GM19043 (cell line): ENCODE results near the gene HACD3.

Experiments
- ATAC-seq: cut with Tn5 transposase; IDR thresholded peaks from one replicate; pipeline ENCODE4 v1.9.1; 2021; ENCODE audit warnings: low read depth; ENCODE audit not compliant: unreplicated experiment

HACD3 gene

GRCh38 chr15:65530318-65531111 is at the start of gene HACD3:
HACD3 (plus strand) TSS chr15:65530463; CDS start chr15:65530632, 169 bp downstream.
- ATAC-seq: peak; percentile 82

GRCh38 chr15:65484876-65485275 is 45.4 kb upstream of the HACD3 start:
- ATAC-seq: no peak

- no peak for ATAC-seq
These were observed 36.2 kb upstream of the HACD3 start for GRCh38 chr15:65494076-65494475.

- ATAC-seq: no peak
These were observed 20.9 kb upstream of the HACD3 start for GRCh38 chr15:65509321-65509720.

GRCh38 chr15:65512189-65512588 is 18.1 kb upstream of the HACD3 start:
- ATAC-seq: no peak

- no peak for ATAC-seq
These were observed 17.4 kb upstream of the HACD3 start for GRCh38 chr15:65512807-65513416.

- peak; percentile 83 for ATAC-seq
These were observed 13.0 kb upstream of the HACD3 start, which contains the start of gene DPP8 for GRCh38 chr15:65516997-65517865. DPP8 (minus strand) TSS chr15:65517689; CDS start chr15:65512553, 5,136 bp downstream.

- no peak for ATAC-seq
These were observed 12.4 kb upstream of the HACD3 start for GRCh38 chr15:65517866-65518207.

GRCh38 chr15:65518633-65519285 is 11.5 kb upstream of the HACD3 start:
- ATAC-seq: no peak

- ATAC-seq: no peak
These were observed 8.9 kb upstream of the HACD3 start for GRCh38 chr15:65521350-65521749.

GRCh38 chr15:65524226-65524625 is 6.0 kb upstream of the HACD3 start:
- ATAC-seq: no peak

GRCh38 chr15:65525622-65526021 is 4.6 kb upstream of the HACD3 start:
- no peak for ATAC-seq

- no peak for ATAC-seq
These were observed 1.7 kb upstream of the HACD3 start for GRCh38 chr15:65528461-65529060.

GRCh38 chr15:65529762-65530317 is 423 bp upstream of the HACD3 start:
- ATAC-seq: no peak

- ATAC-seq: no peak
These were observed 2.4 kb downstream of the HACD3 start for GRCh38 chr15:65532738-65533051.

- ATAC-seq: no peak
These were observed 2.9 kb downstream of the HACD3 start for GRCh38 chr15:65533057-65533756.

GRCh38 chr15:65535192-65535591 is 4.9 kb downstream of the HACD3 start:
- no peak for ATAC-seq

GRCh38 chr15:65540314-65540713 is 10.1 kb downstream of the HACD3 start:
- ATAC-seq: no peak

GRCh38 chr15:65541231-65541820 is 11.1 kb downstream of the HACD3 start:
- ATAC-seq: no peak
